ENCODE results near the gene ZEB1. TPM values are rescaled to one million over a fixed set of nuclear protein-coding genes. Genes with fewer than 3 reads are reported as not detected.

The ZEB1 gene
- total RNA-seq, 1 donor from 2014 or later: 162 TPM

DNA sequence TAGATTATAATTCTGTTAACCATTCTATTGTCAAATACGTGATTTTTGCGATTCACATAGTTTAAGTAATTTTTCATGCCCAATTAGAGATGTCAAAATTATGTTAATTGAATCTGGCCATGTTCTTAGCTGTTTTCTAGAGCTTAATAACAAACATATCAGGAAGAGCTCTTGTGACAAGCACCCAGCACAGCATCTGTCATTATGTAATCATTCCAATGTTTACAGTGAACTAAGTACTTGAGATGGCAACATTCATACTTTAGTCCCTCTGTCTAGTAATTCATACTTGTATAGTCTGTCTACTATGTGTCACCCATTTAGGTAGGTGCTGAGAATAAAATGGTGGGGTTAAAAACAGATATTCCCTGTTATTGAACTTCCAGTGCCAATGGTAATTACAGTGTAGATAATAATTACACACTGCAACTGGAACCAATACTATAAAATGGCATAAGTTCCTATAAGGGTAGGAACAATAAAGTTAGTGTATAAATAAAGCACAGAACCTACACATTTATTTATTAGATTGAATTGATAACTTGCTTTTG is 55.2 kb downstream of the ZEB1 start:
- Mint-ChIP-seq H3K9me3 (ENCODE audit: unreplicated experiment) (no peaks in the 10 kb centered on the region), H3K27me3 (ENCODE audit: unreplicated experiment) (no peaks in the 10 kb centered on the region), H3K4me3 (ENCODE audit: unreplicated experiment) (no peak overlapping the region), H3K4me1 (ENCODE audit: low read depth, unreplicated experiment) (peaks cover 5% of the 10 kb centered on the region), H3K27ac (ENCODE audit: unreplicated experiment) (no peak overlapping the region), H3K36me3 (ENCODE audit: unreplicated experiment) (no peaks in the 10 kb centered on the region)
- TF ChIP-seq, protein P1, sequence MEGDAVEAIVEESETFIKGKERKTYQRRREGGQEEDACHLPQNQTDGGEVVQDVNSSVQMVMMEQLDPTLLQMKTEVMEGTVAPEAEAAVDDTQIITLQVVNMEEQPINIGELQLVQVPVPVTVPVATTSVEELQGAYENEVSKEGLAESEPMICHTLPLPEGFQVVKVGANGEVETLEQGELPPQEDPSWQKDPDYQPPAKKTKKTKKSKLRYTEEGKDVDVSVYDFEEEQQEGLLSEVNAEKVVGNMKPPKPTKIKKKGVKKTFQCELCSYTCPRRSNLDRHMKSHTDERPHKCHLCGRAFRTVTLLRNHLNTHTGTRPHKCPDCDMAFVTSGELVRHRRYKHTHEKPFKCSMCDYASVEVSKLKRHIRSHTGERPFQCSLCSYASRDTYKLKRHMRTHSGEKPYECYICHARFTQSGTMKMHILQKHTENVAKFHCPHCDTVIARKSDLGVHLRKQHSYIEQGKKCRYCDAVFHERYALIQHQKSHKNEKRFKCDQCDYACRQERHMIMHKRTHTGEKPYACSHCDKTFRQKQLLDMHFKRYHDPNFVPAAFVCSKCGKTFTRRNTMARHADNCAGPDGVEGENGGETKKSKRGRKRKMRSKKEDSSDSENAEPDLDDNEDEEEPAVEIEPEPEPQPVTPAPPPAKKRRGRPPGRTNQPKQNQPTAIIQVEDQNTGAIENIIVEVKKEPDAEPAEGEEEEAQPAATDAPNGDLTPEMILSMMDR (IDR thresholded peaks at IDR 0.05; ENCODE audit: partially characterized antibody, unreplicated experiment): no peak
- no peak for DNase-seq

DNA sequence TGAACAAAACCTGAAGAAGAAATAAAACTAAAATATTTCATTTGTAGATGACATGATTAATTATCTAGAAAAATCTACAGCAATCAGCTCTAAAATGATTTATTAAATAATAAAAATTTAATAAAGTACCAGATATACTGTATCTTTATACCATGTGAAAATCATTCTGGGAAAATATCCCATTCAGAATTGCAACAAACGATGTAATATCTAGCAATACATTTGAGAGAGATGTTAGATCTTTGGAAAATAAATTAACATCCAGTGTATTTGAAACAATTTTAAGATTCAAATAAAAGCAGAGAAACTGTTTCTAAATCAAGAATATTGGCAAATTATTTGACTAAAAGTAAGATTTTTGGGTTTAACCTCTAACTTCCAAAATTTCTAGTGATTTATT is 62.2 kb downstream of the ZEB1 start:
- Mint-ChIP-seq H3K27ac (ENCODE audit: unreplicated experiment) (no peak overlapping the region), H3K4me1 (ENCODE audit: low read depth, unreplicated experiment) (peaks cover 10% of the 10 kb centered on the region), H3K36me3 (ENCODE audit: unreplicated experiment) (no peaks in the 10 kb centered on the region), H3K9me3 (ENCODE audit: unreplicated experiment) (no peaks in the 10 kb centered on the region), H3K27me3 (ENCODE audit: unreplicated experiment) (no peaks in the 10 kb centered on the region), H3K4me3 (ENCODE audit: unreplicated experiment) (no peak overlapping the region)
- TF ChIP-seq, protein P1 (IDR thresholded peaks at IDR 0.05; ENCODE audit: partially characterized antibody, unreplicated experiment): no peak
- no peak for DNase-seq

DNA sequence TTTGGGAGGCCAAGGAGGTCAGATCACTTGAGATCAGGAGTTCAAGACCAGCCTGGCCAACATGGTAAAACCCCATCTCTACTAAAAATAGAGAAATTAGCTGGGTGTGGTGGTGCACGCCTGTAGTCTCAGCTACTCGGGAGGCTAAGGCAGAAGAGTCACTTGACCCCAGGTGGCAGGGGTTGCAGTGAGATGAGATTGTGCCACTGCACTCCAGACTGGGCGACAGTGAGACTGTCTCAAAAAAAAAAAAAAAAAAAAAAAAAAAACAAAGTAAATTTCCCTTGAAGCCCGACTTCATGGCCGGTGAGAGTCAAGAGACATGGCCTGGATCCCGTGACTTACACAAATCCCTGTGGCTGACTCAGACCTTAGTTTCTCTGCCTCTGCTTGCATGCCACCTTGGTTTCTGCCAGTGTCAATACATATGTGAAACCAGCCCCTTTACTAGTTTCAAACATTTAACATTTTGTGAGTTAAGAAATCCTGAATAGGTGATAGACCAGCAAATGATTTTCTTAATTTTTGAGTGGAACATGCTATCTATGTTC is 62.8 kb downstream of the ZEB1 start:
- no peaks in the 10 kb centered on the region for H3K9me3 Mint-ChIP-seq (ENCODE audit: unreplicated experiment)
- no peaks in the 10 kb centered on the region for H3K27me3 Mint-ChIP-seq (ENCODE audit: unreplicated experiment)
- no peak for DNase-seq
- TF ChIP-seq, protein P1 (IDR thresholded peaks at IDR 0.05; ENCODE audit: partially characterized antibody, unreplicated experiment): no peak
- no peak overlapping the region for H3K27ac Mint-ChIP-seq (ENCODE audit: unreplicated experiment)
- H3K4me3 Mint-ChIP-seq (ENCODE audit: unreplicated experiment): no peak overlapping the region
- peaks cover 10% of the 10 kb centered on the region for H3K4me1 Mint-ChIP-seq (ENCODE audit: low read depth, unreplicated experiment)
- no peaks in the 10 kb centered on the region for H3K36me3 Mint-ChIP-seq (ENCODE audit: unreplicated experiment)

DNA sequence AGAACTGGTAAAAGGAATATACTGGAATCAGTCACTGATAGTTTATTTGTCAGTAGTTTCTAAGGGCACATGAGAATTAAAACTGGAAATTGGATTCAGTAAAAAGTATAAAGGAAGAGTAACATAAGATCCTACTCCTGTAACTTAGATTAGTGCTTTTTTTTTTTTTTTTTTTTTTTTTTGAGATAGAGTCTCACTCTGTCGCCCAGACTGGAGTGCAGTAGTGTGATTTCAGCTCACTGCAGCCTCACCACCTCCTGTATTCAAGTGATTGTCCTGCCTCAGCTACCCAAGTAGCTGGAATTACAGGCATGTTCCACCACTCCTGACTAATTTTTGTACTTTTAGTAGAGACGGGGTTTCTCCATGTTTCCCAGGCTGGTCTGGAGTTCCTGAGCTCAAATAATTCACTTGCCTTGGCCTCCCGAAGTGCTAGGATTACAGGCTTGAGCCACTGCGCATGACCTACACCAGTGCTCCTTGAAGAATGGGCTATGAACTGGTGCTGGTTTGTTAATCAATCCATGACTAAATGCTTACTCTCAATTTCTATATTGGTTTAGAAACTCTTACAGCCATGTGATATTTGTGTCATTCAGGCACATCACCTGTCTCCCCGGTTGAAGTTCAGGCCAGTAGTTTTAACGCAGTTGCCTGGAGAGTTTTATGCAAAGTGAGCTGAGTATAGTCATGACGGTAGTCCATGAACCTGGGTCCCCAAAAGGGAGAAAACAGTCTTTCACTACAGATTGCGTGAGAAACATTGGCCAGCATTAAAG is 65.0 kb downstream of the ZEB1 start:
- Mint-ChIP-seq H3K9me3 (ENCODE audit: unreplicated experiment) (no peaks in the 10 kb centered on the region), H3K27ac (ENCODE audit: unreplicated experiment) (no peak overlapping the region), H3K27me3 (ENCODE audit: unreplicated experiment) (no peaks in the 10 kb centered on the region), H3K4me1 (ENCODE audit: low read depth, unreplicated experiment) (peaks cover 10% of the 10 kb centered on the region), H3K36me3 (ENCODE audit: unreplicated experiment) (no peaks in the 10 kb centered on the region), H3K4me3 (ENCODE audit: unreplicated experiment) (no peak overlapping the region)
- DNase-seq: no peak
- TF ChIP-seq, protein P1 (IDR thresholded peaks at IDR 0.05; ENCODE audit: partially characterized antibody, unreplicated experiment): no peak

DNA sequence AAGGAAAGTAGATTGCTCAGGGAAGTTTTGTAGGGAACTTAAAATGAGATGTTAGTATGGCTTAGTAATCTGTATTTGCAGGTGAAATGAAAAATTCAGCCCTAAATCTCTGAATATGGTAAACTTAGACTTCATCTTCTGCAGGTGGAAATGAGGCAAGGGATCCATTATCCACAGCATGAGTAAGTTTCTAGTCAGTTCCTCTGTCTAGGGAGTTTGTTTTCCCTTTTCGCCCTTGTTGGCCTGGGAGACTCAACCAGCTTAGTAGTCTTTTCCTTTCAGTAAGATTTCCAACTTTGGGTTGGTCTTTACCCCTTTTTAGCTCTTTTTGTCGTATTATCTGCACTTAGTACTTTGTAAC is 65.6 kb downstream of the ZEB1 start:
- DNase-seq: no peak
- no peak overlapping the region for H3K4me3 Mint-ChIP-seq (ENCODE audit: unreplicated experiment)
- no peaks in the 10 kb centered on the region for H3K27me3 Mint-ChIP-seq (ENCODE audit: unreplicated experiment)
- peaks cover 10% of the 10 kb centered on the region for H3K4me1 Mint-ChIP-seq (ENCODE audit: low read depth, unreplicated experiment)
- no peak overlapping the region for H3K27ac Mint-ChIP-seq (ENCODE audit: unreplicated experiment)
- TF ChIP-seq, protein P1 (IDR thresholded peaks at IDR 0.05; ENCODE audit: partially characterized antibody, unreplicated experiment): no peak
- no peaks in the 10 kb centered on the region for H3K36me3 Mint-ChIP-seq (ENCODE audit: unreplicated experiment)
- no peaks in the 10 kb centered on the region for H3K9me3 Mint-ChIP-seq (ENCODE audit: unreplicated experiment)
